Stimulated activated CD4-positive, alpha-beta T cell treated with anti-CD3 and anti-CD28 coated beads, Interleukin-4, amount 100 ng/mL, for 48 hours (primary cell): ENCODE measurements around the gene UBE2R2.
"Not testable (repeated sequence)": the region's sequence is repeated elsewhere in the genome, so short reads cannot be mapped to it uniquely, and the experiment has no call there.

Source experiments
- DNase-seq, 2 donors: peaks; one replicate each; pipeline ENCODE4 v3.0.0-alpha.2; 2020; ENCODE audit warnings: low read depth in 2 of 2

UBE2R2 gene

GRCh38 chr9:33927694-33928093, 110.7 kb downstream of the UBE2R2 start:
- no peak for DNase-seq

GRCh38 chr9:33931326-33931725, 114.4 kb downstream of the UBE2R2 start:
- DNase-seq: no peak

GRCh38 chr9:33932078-33932807, 115.3 kb downstream of the UBE2R2 start:
- no peak for DNase-seq

- DNase-seq: no peak
These were observed 117.4 kb downstream of the UBE2R2 start for GRCh38 chr9:33934188-33934878.

- DNase-seq: no peak
These were observed 123.2 kb downstream of the UBE2R2 start for GRCh38 chr9:33939924-33940874.

- DNase-seq: no peak
These were observed 125.6 kb downstream of the UBE2R2 start for GRCh38 chr9:33942471-33943083.

- DNase-seq: no peak
These were observed 126.4 kb downstream of the UBE2R2 start for GRCh38 chr9:33943389-33943788.

GRCh38 chr9:33946779-33947535, 130.0 kb downstream of the UBE2R2 start:
- no peak for DNase-seq

- DNase-seq: no peak
These were observed 133.4 kb downstream of the UBE2R2 start for GRCh38 chr9:33950371-33950770.

- DNase-seq: no peak
These were observed 135.1 kb downstream of the UBE2R2 start for GRCh38 chr9:33952066-33952465.

- DNase-seq: no peak
These were observed 139.6 kb downstream of the UBE2R2 start for GRCh38 chr9:33956544-33956943.

- DNase-seq: no peak
These were observed 142.8 kb downstream of the UBE2R2 start for GRCh38 chr9:33959725-33960124.

- not testable (repeated sequence) for DNase-seq
These were observed 145.5 kb downstream of the UBE2R2 start for GRCh38 chr9:33962468-33962867.

- DNase-seq: no peak
These were observed 147.3 kb downstream of the UBE2R2 start for GRCh38 chr9:33964086-33964768.
